HG03520 (cell line): ENCODE measurements around the gene XYLT2.
A peak's percentile ranks its signal among the peaks of the same experiment; 100 is the strongest.
"Not testable (repeated sequence)": the region's sequence is repeated elsewhere in the genome, so short reads cannot be mapped to it uniquely, and the experiment has no call there.

Source experiments
- ATAC-seq: cut with Tn5 transposase; IDR thresholded peaks from one replicate; pipeline ENCODE4 v1.9.1; 2021; ENCODE audit warnings: mild to moderate bottlenecking, moderate library complexity; ENCODE audit not compliant: unreplicated experiment

Gene XYLT2

GRCh38 chr17:50319306-50320004, 26.5 kb upstream of the XYLT2 start:
- no peak for ATAC-seq

DNA sequence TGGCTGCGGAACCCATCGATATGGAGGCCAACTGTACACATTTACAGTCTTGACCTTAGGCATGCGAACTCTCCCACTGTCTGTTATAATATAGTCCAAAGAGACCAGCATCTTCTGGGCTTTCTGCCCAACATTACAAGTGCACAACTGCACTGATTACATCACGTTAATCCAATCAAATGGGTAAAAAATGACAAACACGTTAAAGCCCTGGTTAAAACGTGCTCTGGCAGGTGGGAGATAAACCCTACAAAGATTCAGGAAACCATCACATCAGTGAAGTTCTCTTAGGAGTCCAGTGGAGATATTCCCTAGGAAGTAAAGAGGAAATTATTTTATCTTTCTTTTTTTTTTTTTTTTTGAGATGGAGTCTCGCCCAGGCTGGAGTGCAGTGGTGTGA, 23.7 kb upstream of the XYLT2 start:
- ATAC-seq = no peak

DNA sequence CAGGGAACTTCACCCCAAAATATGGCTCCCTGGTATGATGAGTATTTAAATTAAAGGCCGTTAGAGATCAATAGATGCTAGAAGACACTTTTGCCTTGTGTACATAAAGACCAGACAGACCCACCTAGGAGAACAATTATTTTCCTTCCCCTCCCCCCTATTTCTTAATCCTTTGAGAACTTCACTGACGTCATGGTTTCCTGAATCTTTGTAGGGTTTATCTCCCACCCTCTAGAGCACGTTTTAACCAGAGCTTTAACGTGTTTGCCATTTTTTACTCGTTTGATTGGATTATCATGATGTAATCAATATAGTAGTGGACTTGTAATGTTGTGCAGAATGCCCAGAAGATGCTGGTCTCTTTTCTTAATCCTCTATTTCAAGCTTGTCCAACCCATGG, 22.9 kb upstream of the XYLT2 start:
- no peak for ATAC-seq

- no peak for ATAC-seq
These were observed 20.0 kb upstream of the XYLT2 start for GRCh38 chr17:50325906-50326305.

DNA sequence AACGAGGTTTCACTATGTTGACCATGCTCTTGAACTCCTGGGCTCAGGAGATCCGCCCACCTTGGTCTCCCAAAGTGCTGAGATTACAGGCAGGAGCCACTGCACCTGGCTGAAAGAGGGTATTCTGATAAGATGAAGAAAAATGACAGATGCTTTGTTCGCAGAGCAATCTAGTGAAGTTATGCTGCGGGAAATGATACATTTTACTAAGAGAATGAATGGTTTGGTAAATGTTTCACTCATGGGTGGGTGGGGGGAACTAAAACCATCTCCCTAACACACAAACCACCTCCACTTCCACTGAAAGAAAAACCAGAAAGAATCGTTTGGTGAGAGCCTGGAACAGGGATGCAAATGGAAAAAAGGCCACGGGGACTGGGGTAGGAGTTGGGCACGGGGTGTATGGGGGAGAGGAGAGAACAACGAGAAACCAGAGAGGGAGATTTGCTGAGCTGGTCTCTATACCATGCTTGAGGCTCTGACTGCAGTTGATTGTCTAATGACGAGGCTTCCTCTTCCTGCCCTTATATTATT, 19.0 kb upstream of the XYLT2 start:
- ATAC-seq = no peak

- no peak for ATAC-seq
These were observed 17.3 kb upstream of the XYLT2 start for GRCh38 chr17:50328363-50329325.

- no peak for ATAC-seq
These were observed 16.2 kb upstream of the XYLT2 start for GRCh38 chr17:50329716-50330115.

- ATAC-seq = no peak
These were observed 15.7 kb upstream of the XYLT2 start for GRCh38 chr17:50330151-50330775.

- ATAC-seq = no peak
These were observed 14.7 kb upstream of the XYLT2 start for GRCh38 chr17:50331085-50331791.

- no peak for ATAC-seq
These were observed 13.7 kb upstream of the XYLT2 start for GRCh38 chr17:50332196-50332595.

DNA sequence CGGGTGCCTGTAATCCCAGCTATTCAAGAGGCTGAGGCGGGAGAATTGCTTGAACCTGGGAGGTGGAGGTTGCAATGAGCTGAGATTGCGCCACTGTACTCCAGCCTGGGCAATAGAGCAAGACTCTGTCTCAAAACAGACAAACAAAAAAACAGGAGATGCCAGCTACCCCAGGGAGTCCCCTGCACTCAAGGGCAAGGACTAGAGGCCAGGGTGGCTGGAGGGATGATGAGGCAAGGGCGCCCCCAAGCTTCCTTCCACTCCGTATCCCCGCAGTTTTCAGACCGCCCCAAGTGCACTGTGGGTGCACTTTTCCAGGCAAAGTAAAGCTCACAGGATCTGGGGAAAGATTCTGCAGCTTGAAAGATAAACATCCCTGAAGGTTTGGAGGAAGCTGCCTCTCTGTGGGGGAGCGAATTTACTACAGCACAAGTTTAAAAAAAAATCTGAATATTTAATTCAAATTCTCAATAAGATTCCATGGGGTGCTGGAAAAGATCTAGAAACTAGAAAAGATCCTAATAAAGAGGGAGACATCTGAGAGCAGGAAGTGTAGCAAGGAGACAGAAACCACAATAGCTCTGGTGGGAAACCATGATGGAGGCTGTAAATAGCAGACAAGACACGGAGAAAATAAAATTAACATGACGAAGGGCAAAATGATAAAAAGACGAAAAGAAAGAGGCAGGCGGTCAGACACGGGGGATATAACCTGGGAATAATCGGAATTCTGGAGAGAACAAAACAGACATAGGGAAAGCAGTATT, 12.5 kb upstream of the XYLT2 start:
- not testable (repeated sequence) for ATAC-seq

GRCh38 chr17:50337956-50338355, 8.0 kb upstream of the XYLT2 start:
- no peak for ATAC-seq

DNA sequence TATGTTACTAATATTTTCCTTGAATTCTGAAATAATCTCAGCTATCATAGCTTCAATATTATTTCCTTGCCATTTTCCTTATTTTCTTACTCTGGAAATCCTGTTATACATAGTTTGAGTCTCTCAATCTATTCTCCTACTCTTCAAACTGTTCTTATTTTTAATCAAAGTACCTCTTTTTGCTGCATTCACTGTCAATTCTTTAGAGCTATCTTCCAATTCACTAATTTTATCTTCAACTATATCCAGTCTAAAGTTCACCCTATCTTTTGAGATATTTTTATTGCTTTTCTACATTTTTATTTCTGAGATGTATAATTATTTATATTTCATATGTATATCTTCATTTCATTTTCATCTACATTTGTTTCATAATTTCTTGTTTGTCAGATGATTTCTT, 7.3 kb upstream of the XYLT2 start:
- ATAC-seq = no peak

GRCh38 chr17:50339381-50339780, 6.5 kb upstream of the XYLT2 start:
- ATAC-seq = no peak

DNA sequence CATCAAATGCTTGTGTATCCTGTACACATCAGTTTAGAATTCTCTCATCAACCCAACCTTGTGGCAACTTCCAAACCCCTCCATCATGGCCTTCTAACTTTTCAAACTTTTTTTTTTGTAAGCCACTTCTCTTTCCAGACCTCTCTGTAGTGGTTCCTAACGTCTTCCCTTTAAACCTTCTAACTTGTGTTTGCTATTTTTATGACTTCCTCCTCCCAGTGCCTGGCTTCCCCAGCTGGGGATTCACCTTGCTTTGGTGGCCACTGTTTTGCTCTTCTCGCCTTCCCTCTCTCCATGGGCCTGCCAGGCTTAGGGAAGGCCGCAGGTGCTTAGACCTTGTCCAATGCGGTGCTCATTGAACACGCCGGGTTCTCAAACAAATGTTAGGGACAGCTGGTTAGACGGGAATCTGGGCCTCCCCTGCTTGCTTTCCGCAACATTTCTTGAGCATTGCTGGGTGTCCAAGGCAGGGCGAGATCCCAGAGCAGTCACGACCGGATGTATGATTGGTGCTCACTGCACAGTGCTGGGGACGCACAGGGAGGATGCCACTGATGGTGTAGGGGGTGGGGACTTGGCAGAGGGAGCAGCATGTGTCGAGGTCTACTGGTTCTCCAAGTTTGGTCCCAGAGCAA, 1.1 kb upstream of the XYLT2 start:
- ATAC-seq = no peak

DNA sequence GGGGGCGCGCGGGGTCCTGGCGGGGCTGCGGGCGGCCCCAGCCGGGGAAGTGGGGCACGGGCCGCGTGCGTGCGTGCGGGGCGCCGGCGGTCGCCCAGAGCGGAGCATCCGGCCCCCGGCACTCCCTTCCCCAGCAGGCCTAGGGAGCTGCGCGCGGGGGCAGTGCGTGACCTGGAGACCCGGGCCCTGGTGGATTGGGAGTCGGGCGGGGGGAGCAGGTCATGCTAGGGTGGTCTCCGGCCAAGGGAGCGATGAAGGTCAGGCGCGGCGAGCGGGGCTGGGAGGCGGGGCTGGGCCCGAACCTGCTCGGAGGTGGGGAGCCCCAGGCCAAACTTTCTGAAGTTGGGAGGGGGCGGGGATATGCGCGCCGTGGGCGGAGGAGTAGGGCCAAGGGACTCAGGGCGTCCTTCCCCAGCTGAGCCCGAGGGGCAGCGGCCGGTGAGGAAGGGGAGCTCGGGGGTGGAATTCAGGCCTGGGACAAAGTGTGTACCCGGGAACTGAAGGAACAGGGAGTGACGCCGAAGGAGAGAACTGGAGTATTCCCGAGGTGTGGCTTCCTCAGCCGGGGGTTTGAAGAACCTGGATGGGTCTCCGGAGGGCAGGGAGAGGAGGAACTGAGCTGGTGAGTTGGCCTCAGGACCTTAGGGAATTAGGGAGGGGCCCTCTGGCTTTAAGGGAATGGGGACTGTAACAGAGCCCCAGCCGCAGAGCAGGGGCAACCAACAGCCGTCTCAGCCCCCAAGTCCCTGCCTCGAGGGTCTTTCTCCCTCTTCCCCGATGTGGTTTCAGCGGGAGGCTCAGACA, 589 bp downstream of the XYLT2 start:
- peak; percentile 40 for ATAC-seq

DNA sequence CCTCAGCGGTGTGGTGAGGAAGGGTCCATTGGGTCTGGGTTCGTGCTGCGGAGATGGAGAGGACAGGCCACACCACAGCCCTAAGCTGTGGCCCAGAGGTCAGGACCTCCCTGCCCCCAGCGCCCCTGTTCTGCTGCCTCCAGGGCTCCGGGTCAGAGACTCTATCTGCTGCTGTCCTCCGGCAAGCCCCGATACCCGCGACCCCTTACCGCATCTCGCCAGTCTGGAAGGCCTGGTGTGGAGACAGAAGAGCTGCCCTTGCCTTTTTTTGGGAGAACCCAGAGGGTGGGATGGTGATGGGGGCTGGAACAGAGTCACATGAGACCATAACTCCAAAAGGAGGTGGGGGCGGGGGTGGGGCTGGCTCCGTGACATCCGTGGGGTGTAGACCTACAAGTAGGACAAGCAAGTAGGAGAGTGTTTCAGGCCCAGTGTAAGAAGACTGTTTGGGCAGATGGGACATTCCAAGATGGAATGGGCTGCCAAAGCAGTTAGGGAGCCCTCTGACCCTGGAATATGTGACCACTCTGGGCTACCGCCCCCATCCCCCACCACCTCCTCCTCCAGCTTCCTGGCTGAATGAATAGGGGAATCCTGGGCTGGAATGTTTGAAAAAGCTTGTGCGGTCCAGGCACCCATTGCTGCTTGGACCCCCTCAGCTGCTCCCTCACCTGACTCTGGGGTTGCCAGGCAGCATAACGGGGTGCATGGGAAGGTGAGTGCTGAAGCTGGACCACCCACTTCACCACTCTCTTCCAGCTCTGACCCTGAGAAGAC, 1.4 kb downstream of the XYLT2 start:
- no peak for ATAC-seq

- ATAC-seq = no peak
These were observed 2.0 kb downstream of the XYLT2 start for GRCh38 chr17:50347894-50348291.
